Measurements from ENCODE around the gene FEM1C.

FEM1C gene

DNA sequence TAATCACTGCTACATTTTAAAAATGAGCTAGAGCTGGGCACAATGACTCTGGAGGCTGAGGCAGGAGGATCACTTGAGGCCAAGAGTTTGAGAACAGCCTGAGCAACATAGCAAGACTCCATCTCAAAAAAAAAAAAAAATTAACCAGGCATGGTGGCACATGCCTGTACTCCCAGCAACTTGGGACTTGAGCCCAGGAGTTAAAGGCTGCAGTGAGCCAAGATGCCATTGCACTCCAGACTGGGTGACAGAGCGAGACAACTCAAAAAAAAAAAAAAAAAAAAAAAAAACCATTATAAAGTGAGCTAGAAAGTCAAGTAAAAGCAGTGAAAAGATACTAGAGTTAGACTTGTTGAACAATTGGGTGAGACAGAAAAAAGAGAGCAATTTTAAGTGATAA is 28.2 kb downstream of the FEM1C start:
- no peaks in the 10 kb centered on the region for H3K79me1 ChIP-seq (ENCODE audit: low read depth, low read length)
- WGBS, 2 donors (ENCODE audit: extremely low coverage in 2 of 2, insufficient read length in 2 of 2, insufficient replicate concordance in 1 of 2), result no CpG with 5 or more reads among the region's 1 CpG

DNA sequence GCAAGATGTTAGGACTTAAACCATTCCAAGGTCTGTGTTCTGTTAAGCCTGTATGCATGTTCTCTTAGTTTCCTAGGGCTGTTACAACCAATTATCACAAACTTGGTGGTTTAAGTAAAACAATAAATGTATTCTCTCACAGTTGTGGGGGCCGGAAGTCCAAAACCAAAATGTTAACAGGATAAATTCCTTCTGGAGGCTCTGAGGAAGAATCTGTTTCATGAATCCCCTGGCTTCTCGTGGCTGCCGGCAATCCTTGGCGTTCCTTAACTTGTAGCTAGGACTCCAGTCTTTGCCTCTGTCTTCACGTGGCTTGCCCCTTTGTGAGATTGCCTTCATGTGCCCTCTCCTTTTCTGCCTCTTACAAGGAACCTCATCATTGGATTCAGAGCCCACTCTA is 30.4 kb downstream of the FEM1C start:
- no peak overlapping the region for H3K27ac ChIP-seq (replicated peaks; ENCODE audit: low read length)
- no peak overlapping the region for H3K18ac ChIP-seq (ENCODE audit: low read length)
- H3K4me1 ChIP-seq (ENCODE audit: control insufficient read depth in 2 of 2, insufficient read depth in 1 of 2, low read depth in 1 of 2, low read length in 2 of 2), result no peaks in the 10 kb centered on the region
- no peaks in the 10 kb centered on the region for H3K27me3 ChIP-seq (ENCODE audit: control insufficient read depth in 3 of 3, insufficient read depth in 3 of 3, low read depth in 1 of 3, low read length in 3 of 3)
- H3K4ac ChIP-seq (ENCODE audit: low read length), result no peak overlapping the region
- no peak overlapping the region for H3K23ac ChIP-seq (ENCODE audit: low read depth, low read length, poor library complexity)
- H3K9me3 ChIP-seq (replicated peaks in 1 of 2; ENCODE audit: control insufficient read depth in 2 of 2, insufficient read depth in 1 of 2, low read depth in 1 of 2, low read length in 2 of 2), result no peaks in the 10 kb centered on the region
- no peak overlapping the region for H3K4me3 ChIP-seq (ENCODE audit: low read length in 2 of 2)
- no peak overlapping the region for H2BK12ac ChIP-seq (ENCODE audit: low read length)
- no peak overlapping the region for H2BK5ac ChIP-seq (ENCODE audit: low read length)
- no peak for DNase-seq (ENCODE audit: low spot score)
- no peak overlapping the region for H3K14ac ChIP-seq (ENCODE audit: low read length)
- no peak overlapping the region for H3K9ac ChIP-seq (ENCODE audit: low read depth, low read length, poor library complexity)
- no CpG with 5 or more reads among the region's 5 CpGs for WGBS, 2 donors (ENCODE audit: extremely low coverage in 2 of 2, insufficient read length in 2 of 2, insufficient replicate concordance in 1 of 2)
- H3K36me3 ChIP-seq (replicated peaks in 1 of 2; ENCODE audit: control insufficient read depth in 2 of 2, insufficient read depth in 2 of 2, low read length in 2 of 2), result no peaks in the 10 kb centered on the region
- H2BK120ac ChIP-seq (ENCODE audit: low read depth, low read length), result no peak overlapping the region
- H2AFZ ChIP-seq (ENCODE audit: low read length), result no peak overlapping the region
- no peak overlapping the region for H4K91ac ChIP-seq (ENCODE audit: low read depth, low read length, poor library complexity)
- no peak overlapping the region for H2AK5ac ChIP-seq (ENCODE audit: low read depth, low read length)
- H2BK15ac ChIP-seq (ENCODE audit: low read length), result no peak overlapping the region
- no peaks in the 10 kb centered on the region for H3K79me1 ChIP-seq (ENCODE audit: low read depth, low read length)
- no peak overlapping the region for H3K4me2 ChIP-seq (ENCODE audit: insufficient read depth, low read length, poor library complexity, severe bottlenecking)
- no peak overlapping the region for H4K8ac ChIP-seq (ENCODE audit: low read depth, low read length)

More for the DNA sequence above, 28.2 kb downstream of the FEM1C start:
- H2AFZ ChIP-seq (ENCODE audit: low read length), result no peak overlapping the region
- H3K27ac ChIP-seq (replicated peaks; ENCODE audit: low read length), result no peak overlapping the region
- H3K4me1 ChIP-seq (ENCODE audit: control insufficient read depth in 2 of 2, insufficient read depth in 1 of 2, low read depth in 1 of 2, low read length in 2 of 2), result no peaks in the 10 kb centered on the region
- peaks cover 0 to 9% of the 10 kb centered on the region in 2 donors for H3K36me3 ChIP-seq (replicated peaks in 1 of 2; ENCODE audit: control insufficient read depth in 2 of 2, insufficient read depth in 2 of 2, low read length in 2 of 2)
- no peak overlapping the region for H2BK12ac ChIP-seq (ENCODE audit: low read length)
- no peak overlapping the region for H2BK15ac ChIP-seq (ENCODE audit: low read length)
- H3K4me3 ChIP-seq (ENCODE audit: low read length in 2 of 2), result no peak overlapping the region
- no peak overlapping the region for H2AK5ac ChIP-seq (ENCODE audit: low read depth, low read length)
- H4K8ac ChIP-seq (ENCODE audit: low read depth, low read length), result no peak overlapping the region
- H3K23ac ChIP-seq (ENCODE audit: low read depth, low read length, poor library complexity), result no peak overlapping the region
- H3K4ac ChIP-seq (ENCODE audit: low read length), result no peak overlapping the region
- no peak overlapping the region for H4K91ac ChIP-seq (ENCODE audit: low read depth, low read length, poor library complexity)
- H2BK120ac ChIP-seq (ENCODE audit: low read depth, low read length), result no peak overlapping the region
- no peak overlapping the region for H3K14ac ChIP-seq (ENCODE audit: low read length)
- H3K18ac ChIP-seq (ENCODE audit: low read length), result no peak overlapping the region
- H3K4me2 ChIP-seq (ENCODE audit: insufficient read depth, low read length, poor library complexity, severe bottlenecking), result no peak overlapping the region
- no peak for DNase-seq (ENCODE audit: low spot score)
- H3K9me3 ChIP-seq (replicated peaks in 1 of 2; ENCODE audit: control insufficient read depth in 2 of 2, insufficient read depth in 1 of 2, low read depth in 1 of 2, low read length in 2 of 2), result no peaks in the 10 kb centered on the region
- H2BK5ac ChIP-seq (ENCODE audit: low read length), result no peak overlapping the region
- H3K27me3 ChIP-seq (ENCODE audit: control insufficient read depth in 3 of 3, insufficient read depth in 3 of 3, low read depth in 1 of 3, low read length in 3 of 3), result no peaks in the 10 kb centered on the region
- H3K9ac ChIP-seq (ENCODE audit: low read depth, low read length, poor library complexity), result no peak overlapping the region

DNA sequence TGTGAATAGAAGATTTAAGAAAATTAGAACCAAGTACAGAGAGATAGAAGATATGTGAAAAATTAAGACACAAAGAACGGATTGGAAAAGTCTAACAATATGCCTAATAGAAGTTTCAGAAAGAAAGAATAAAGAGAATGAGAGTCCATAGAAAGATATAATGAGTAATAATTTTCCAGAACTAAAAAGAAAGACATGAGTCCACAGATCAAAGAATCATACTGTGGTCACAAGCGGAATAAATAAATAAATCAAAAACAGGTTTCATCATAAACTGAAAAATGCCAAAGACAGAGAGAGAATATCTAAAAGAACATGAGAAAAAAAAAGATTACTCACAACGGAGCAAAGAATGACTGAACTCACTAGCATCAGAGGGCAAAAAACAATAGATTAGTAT is 32.9 kb downstream of the FEM1C start:
- Histone ChIP-seq H4K8ac (ENCODE audit: low read depth, low read length) (no peak overlapping the region), H3K4me3 (ENCODE audit: low read length in 2 of 2) (no peak overlapping the region), H2BK15ac (ENCODE audit: low read length) (no peak overlapping the region), H3K9ac (ENCODE audit: low read depth, low read length, poor library complexity) (no peak overlapping the region), H2BK12ac (ENCODE audit: low read length) (no peak overlapping the region), H3K9me3 (replicated peaks in 1 of 2; ENCODE audit: control insufficient read depth in 2 of 2, insufficient read depth in 1 of 2, low read depth in 1 of 2, low read length in 2 of 2) (no peaks in the 10 kb centered on the region), H3K4me2 (ENCODE audit: insufficient read depth, low read length, poor library complexity, severe bottlenecking) (no peak overlapping the region), H2BK5ac (ENCODE audit: low read length) (no peak overlapping the region), H2BK120ac (ENCODE audit: low read depth, low read length) (no peak overlapping the region), H3K4ac (ENCODE audit: low read length) (no peak overlapping the region), H3K23ac (ENCODE audit: low read depth, low read length, poor library complexity) (no peak overlapping the region), H3K27me3 (ENCODE audit: control insufficient read depth in 3 of 3, insufficient read depth in 3 of 3, low read depth in 1 of 3, low read length in 3 of 3) (no peaks in the 10 kb centered on the region), H3K27ac (replicated peaks; ENCODE audit: low read length) (no peak overlapping the region), H3K36me3 (replicated peaks in 1 of 2; ENCODE audit: control insufficient read depth in 2 of 2, insufficient read depth in 2 of 2, low read length in 2 of 2) (no peaks in the 10 kb centered on the region), H3K18ac (ENCODE audit: low read length) (no peak overlapping the region), H2AK5ac (ENCODE audit: low read depth, low read length) (no peak overlapping the region), H3K4me1 (ENCODE audit: control insufficient read depth in 2 of 2, insufficient read depth in 1 of 2, low read depth in 1 of 2, low read length in 2 of 2) (no peaks in the 10 kb centered on the region), H4K91ac (ENCODE audit: low read depth, low read length, poor library complexity) (no peak overlapping the region), H3K14ac (ENCODE audit: low read length) (no peak overlapping the region), H3K79me1 (ENCODE audit: low read depth, low read length) (no peaks in the 10 kb centered on the region), H2AFZ (ENCODE audit: low read length) (no peak overlapping the region)
- DNase-seq (ENCODE audit: low spot score), result no peak
- WGBS, 2 donors (ENCODE audit: extremely low coverage in 2 of 2, insufficient read length in 2 of 2, insufficient replicate concordance in 1 of 2), result no CpG with 5 or more reads among the region's 3 CpGs

DNA sequence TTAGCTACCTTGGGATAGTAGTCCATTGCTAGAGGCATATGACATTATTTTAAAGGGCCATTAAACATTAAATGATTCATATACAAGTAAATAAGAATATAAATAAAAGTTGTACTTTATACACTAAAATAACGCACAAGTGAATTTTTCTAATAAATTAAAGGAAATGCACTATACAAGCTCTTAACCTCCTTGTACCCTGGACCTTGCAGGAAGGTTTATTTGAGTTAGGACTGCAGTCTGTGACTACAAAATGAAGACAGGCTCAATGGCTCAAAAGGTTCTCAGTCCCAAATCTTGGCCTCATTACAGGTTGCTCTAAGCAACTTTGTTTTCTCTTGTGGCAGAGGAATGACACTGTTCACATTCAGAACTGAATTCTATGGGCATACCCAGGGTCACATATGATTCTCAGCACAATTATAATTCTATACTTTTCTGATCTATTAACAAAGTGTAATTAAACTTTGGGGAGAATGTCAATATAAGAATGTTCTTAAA is 34.4 kb downstream of the FEM1C start:
- Histone ChIP-seq H3K9me3 (replicated peaks in 1 of 2; ENCODE audit: control insufficient read depth in 2 of 2, insufficient read depth in 1 of 2, low read depth in 1 of 2, low read length in 2 of 2) (no peaks in the 10 kb centered on the region), H2BK5ac (ENCODE audit: low read length) (no peak overlapping the region), H3K79me1 (ENCODE audit: low read depth, low read length) (no peaks in the 10 kb centered on the region), H2AK5ac (ENCODE audit: low read depth, low read length) (no peak overlapping the region), H2BK12ac (ENCODE audit: low read length) (no peak overlapping the region), H3K14ac (ENCODE audit: low read length) (no peak overlapping the region), H2BK120ac (ENCODE audit: low read depth, low read length) (no peak overlapping the region), H3K4ac (ENCODE audit: low read length) (no peak overlapping the region), H4K8ac (ENCODE audit: low read depth, low read length) (no peak overlapping the region), H3K9ac (ENCODE audit: low read depth, low read length, poor library complexity) (no peak overlapping the region), H3K4me2 (ENCODE audit: insufficient read depth, low read length, poor library complexity, severe bottlenecking) (no peak overlapping the region), H3K18ac (ENCODE audit: low read length) (no peak overlapping the region), H3K27me3 (ENCODE audit: control insufficient read depth in 3 of 3, insufficient read depth in 3 of 3, low read depth in 1 of 3, low read length in 3 of 3) (no peaks in the 10 kb centered on the region), H4K91ac (ENCODE audit: low read depth, low read length, poor library complexity) (no peak overlapping the region), H3K4me3 (ENCODE audit: low read length in 2 of 2) (no peak overlapping the region), H3K27ac (replicated peaks; ENCODE audit: low read length) (no peak overlapping the region), H3K36me3 (replicated peaks in 1 of 2; ENCODE audit: control insufficient read depth in 2 of 2, insufficient read depth in 2 of 2, low read length in 2 of 2) (no peaks in the 10 kb centered on the region), H3K23ac (ENCODE audit: low read depth, low read length, poor library complexity) (no peak overlapping the region), H2AFZ (ENCODE audit: low read length) (no peak overlapping the region), H3K4me1 (ENCODE audit: control insufficient read depth in 2 of 2, insufficient read depth in 1 of 2, low read depth in 1 of 2, low read length in 2 of 2) (no peaks in the 10 kb centered on the region), H2BK15ac (ENCODE audit: low read length) (no peak overlapping the region)
- no CpG with 5 or more reads among the region's 1 CpG for WGBS, 2 donors (ENCODE audit: extremely low coverage in 2 of 2, insufficient read length in 2 of 2, insufficient replicate concordance in 1 of 2)
- DNase-seq (ENCODE audit: low spot score), result no peak

All from neuronal stem cell (in vitro differentiated cells).